ENCODE measurements around the gene GPR161.

The GPR161 gene

GRCh38 chr1:168138134-168138533 lies 1.4 kb upstream of the GPR161 start:
- in situ Hi-C loops (cut with HindIII; ENCODE audit: low sequenced_read_pairs), result no loop called here
- H3K4me3 ChIP-seq (ENCODE audit: low read depth, low read length), result no peak overlapping the region
- no peak for DNase-seq (ENCODE audit: low read depth, low spot score)
- TF ChIP-seq, protein P1, sequence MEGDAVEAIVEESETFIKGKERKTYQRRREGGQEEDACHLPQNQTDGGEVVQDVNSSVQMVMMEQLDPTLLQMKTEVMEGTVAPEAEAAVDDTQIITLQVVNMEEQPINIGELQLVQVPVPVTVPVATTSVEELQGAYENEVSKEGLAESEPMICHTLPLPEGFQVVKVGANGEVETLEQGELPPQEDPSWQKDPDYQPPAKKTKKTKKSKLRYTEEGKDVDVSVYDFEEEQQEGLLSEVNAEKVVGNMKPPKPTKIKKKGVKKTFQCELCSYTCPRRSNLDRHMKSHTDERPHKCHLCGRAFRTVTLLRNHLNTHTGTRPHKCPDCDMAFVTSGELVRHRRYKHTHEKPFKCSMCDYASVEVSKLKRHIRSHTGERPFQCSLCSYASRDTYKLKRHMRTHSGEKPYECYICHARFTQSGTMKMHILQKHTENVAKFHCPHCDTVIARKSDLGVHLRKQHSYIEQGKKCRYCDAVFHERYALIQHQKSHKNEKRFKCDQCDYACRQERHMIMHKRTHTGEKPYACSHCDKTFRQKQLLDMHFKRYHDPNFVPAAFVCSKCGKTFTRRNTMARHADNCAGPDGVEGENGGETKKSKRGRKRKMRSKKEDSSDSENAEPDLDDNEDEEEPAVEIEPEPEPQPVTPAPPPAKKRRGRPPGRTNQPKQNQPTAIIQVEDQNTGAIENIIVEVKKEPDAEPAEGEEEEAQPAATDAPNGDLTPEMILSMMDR (IDR thresholded peaks at IDR 0.05; ENCODE audit: low read depth, low read length), result no peak

DNA sequence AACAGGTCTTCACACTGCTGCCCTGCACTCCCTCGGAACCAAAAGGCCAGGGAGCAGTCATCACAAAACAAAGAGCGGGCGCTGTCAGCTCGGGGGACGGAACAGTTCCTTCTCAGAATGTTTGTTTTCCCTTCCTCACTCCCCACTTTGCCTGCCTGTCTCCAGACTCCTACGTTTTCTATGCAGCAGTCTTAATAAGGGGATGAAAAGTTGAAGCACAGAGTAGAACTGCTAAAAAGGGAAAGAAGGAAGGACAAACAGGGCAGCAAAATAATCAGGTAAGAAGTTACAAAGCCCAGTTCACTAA lies 738 bp upstream of the GPR161 start:
- TF ChIP-seq, protein P1 (IDR thresholded peaks at IDR 0.05; ENCODE audit: low read depth, low read length), result no peak
- in situ Hi-C loops (cut with HindIII; ENCODE audit: low sequenced_read_pairs), result no loop called here
- DNase-seq (ENCODE audit: low read depth, low spot score), result no peak
- peak overlapping the region; percentile 77 for H3K4me3 ChIP-seq (ENCODE audit: low read depth, low read length)

GRCh38 chr1:168135921-168136708 lies 615 bp downstream of the GPR161 start:
- TF ChIP-seq, protein P1 (IDR thresholded peaks at IDR 0.05; ENCODE audit: low read depth, low read length), result no peak
- peak; percentile 31 for DNase-seq (ENCODE audit: low read depth, low spot score)
- in situ Hi-C loops (cut with HindIII; ENCODE audit: low sequenced_read_pairs), result no loop called here
- peak overlapping the region; percentile 77 for H3K4me3 ChIP-seq (ENCODE audit: low read depth, low read length)

DNA sequence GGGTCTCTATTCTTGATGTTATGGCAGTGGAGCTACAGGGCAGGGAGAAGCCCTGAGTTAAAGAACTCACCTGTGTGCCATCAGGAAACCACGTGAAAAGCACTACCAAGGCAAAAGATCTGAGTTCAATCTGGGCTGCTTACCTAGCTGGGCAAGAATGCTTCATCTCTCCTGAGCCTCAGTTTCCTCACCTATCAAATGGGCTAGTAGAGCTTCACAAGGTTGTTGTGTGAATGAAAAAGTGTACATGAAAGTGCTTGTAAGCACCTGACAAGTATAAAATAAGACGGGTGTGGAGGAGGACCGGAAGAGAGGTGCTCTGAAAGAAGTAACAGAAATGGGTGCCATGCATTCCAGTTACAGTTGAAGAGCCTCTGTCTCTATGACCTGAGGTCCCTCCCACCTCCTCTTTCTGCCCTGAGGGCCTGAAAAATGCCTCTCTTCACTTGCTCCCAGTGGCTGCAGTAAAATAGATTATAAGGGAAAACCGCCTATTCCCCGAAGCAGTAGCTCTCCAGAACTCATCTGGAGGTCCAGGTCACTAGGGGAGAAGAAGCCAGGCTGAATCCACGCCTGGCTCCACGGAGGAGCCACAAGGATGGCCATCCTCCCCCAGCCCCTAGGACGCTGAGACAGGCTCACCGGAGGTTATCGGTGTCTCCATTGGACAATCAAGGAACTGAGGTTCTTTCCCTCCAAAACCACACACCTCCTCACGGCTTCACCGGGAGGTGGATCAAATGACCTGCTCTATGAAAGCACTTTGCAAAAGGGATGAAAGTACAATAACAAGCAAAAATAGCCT lies 1.4 kb downstream of the GPR161 start:
- peak overlapping the region; percentile 77 for H3K4me3 ChIP-seq (ENCODE audit: low read depth, low read length)
- TF ChIP-seq, protein P1 (IDR thresholded peaks at IDR 0.05; ENCODE audit: low read depth, low read length), result no peak
- in situ Hi-C loops (cut with HindIII; ENCODE audit: low sequenced_read_pairs), result no loop called here
- DNase-seq (ENCODE audit: low read depth, low spot score), result no peak

DNA sequence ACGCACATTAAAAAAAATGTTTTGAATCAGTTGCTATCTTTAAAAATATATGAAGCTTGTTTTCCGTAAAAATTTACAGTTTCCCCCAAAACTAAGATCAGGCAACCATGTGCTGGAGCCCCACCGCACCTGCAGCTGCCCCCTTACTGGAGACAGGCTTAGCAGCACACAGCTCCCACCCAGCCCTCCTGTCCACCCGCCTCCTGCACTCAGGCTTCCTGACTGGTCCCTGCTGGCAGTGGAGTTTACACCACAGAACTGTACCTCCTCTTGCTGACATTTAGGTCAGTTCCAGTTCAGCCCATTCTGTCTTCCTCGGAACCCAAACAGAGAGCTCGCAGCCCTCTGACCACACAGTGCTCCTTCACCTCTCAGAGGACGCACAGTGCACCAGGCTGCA lies 2.1 kb downstream of the GPR161 start:
- in situ Hi-C loops (cut with HindIII; ENCODE audit: low sequenced_read_pairs), result no loop called here
- no peak for DNase-seq (ENCODE audit: low read depth, low spot score)
- TF ChIP-seq, protein P1 (IDR thresholded peaks at IDR 0.05; ENCODE audit: low read depth, low read length), result no peak
- H3K4me3 ChIP-seq (ENCODE audit: low read depth, low read length), result no peak overlapping the region

DNA sequence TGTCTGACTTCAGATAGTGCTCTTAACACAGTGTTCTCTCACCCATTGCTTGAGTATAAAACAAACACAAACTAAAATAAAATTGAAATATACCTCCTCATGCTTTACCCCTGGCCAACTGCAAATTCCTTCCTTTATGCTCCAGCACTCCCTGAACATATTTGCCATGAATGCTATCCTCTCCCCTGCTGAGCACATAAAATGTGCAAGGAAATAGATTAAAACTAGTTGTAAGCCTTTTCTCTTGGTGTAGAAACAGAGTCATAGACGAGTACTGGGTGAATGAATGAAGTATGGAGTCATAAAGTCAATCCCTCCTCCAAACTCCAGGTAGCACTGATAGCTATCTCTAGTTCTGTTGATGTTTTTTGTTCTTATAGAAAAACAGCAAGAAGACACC lies 2.6 kb downstream of the GPR161 start:
- peak; percentile 25 for DNase-seq (ENCODE audit: low read depth, low spot score)
- TF ChIP-seq, protein P1 (IDR thresholded peaks at IDR 0.05; ENCODE audit: low read depth, low read length), result no peak
- H3K4me3 ChIP-seq (ENCODE audit: low read depth, low read length), result no peak overlapping the region
- in situ Hi-C loops (cut with HindIII; ENCODE audit: low sequenced_read_pairs), result no loop called here

All from astrocyte of the spinal cord (primary cell).